ENCODE measurements around the gene CELF4.

Gene CELF4

GRCh38 chr18:37254973-37255372 is 310.6 kb downstream of the CELF4 start:
- no peak overlapping the region for H3K4me3 ChIP-seq (ENCODE audit: low read length)
- no peak for DNase-seq (ENCODE audit: low read depth)
- TF ChIP-seq CTCF (conservative IDR thresholded peaks at IDR 0.05; ENCODE audit: low read length) = no peak

GRCh38 chr18:37254236-37254754 is 311.3 kb downstream of the CELF4 start:
- no peak overlapping the region for H3K4me3 ChIP-seq (ENCODE audit: low read length)
- no peak for TF ChIP-seq CTCF (conservative IDR thresholded peaks at IDR 0.05; ENCODE audit: low read length)
- DNase-seq (ENCODE audit: low read depth) = no peak

GRCh38 chr18:37253394-37254235 is 312.0 kb downstream of the CELF4 start:
- no peak for TF ChIP-seq CTCF (conservative IDR thresholded peaks at IDR 0.05; ENCODE audit: low read length)
- no peak overlapping the region; the same call in 1 of the 2 replicates for H3K4me3 ChIP-seq (ENCODE audit: low read length)
- no peak for DNase-seq (ENCODE audit: low read depth)

GRCh38 chr18:37252854-37253393 is 312.7 kb downstream of the CELF4 start:
- DNase-seq (ENCODE audit: low read depth) = no peak
- TF ChIP-seq CTCF (conservative IDR thresholded peaks at IDR 0.05; ENCODE audit: low read length) = no peak

GRCh38 chr18:37252342-37252741 is 313.3 kb downstream of the CELF4 start:
- no peak overlapping the region for H3K4me3 ChIP-seq (ENCODE audit: low read length)
- DNase-seq (ENCODE audit: low read depth) = no peak
- TF ChIP-seq CTCF (conservative IDR thresholded peaks at IDR 0.05; ENCODE audit: low read length) = no peak

More at GRCh38 chr18:37252854-37253393, 312.7 kb downstream of the CELF4 start:
- no peak overlapping the region for H3K4me3 ChIP-seq (ENCODE audit: low read length)

GRCh38 chr18:37251679-37252078 is 313.9 kb downstream of the CELF4 start:
- no peak for DNase-seq (ENCODE audit: low read depth)
- H3K4me3 ChIP-seq (ENCODE audit: low read length) = no peak overlapping the region
- TF ChIP-seq CTCF (conservative IDR thresholded peaks at IDR 0.05; ENCODE audit: low read length) = no peak

Data from AG10803 (cell line).